Neuronal stem cell (in vitro differentiated cells): ENCODE results near the gene COG8.

Source experiments
- DNase-seq: peaks from one replicate; pipeline ENCODE4 v3.0.0-alpha.2; 2013; ENCODE audit warnings: low spot score
- H2AFZ ChIP-seq: one replicate; pipeline ENCODE4 v1.6.1; 2013; ENCODE audit warnings: mild to moderate bottlenecking, low read length, inconsistent platforms
- H2AK5ac ChIP-seq: 2 replicates; pipeline ENCODE4 v1.6.1; 2013; ENCODE audit warnings: low read depth, mild to moderate bottlenecking, inconsistent platforms, low read length, moderate library complexity, mixed read lengths
- H2BK120ac ChIP-seq: 2 replicates; pipeline ENCODE4 v1.6.1; 2013; ENCODE audit warnings: low read depth, mild to moderate bottlenecking, inconsistent platforms, low read length, moderate library complexity, mixed read lengths
- H2BK12ac ChIP-seq: one replicate; pipeline ENCODE4 v1.6.1; 2013; ENCODE audit warnings: low read length, inconsistent platforms
- H2BK15ac ChIP-seq: 2 replicates; pipeline ENCODE4 v1.6.1; 2013; ENCODE audit warnings: mild to moderate bottlenecking, low read length, inconsistent platforms, mixed read lengths
- H2BK5ac ChIP-seq: one replicate; pipeline ENCODE4 v1.6.1; 2013; ENCODE audit warnings: inconsistent platforms, mild to moderate bottlenecking, low read length, moderate library complexity
- H3K14ac ChIP-seq: one replicate; pipeline ENCODE4 v1.6.1; 2013; ENCODE audit warnings: low read length, inconsistent platforms
- H3K18ac ChIP-seq: 2 replicates; pipeline ENCODE4 v1.6.1; 2013; ENCODE audit warnings: low read length, inconsistent platforms
- H3K23ac ChIP-seq: 2 replicates; pipeline ENCODE4 v1.6.1; 2013; ENCODE audit warnings: low read depth, mild to moderate bottlenecking, mixed read lengths, low read length, inconsistent platforms; ENCODE audit not compliant: poor library complexity
- H3K27ac ChIP-seq: replicated peaks from 3 replicates; pipeline ENCODE4 v1.5.1; 2013; ENCODE audit warnings: low read length, inconsistent platforms
- H3K27me3 ChIP-seq, 3 experiments: 2 replicates each; pipeline ENCODE4 v1.6.1; 2013; ENCODE audit warnings: low read length in 3 of 3, mild to moderate bottlenecking in 2 of 3, inconsistent platforms in 1 of 3, low read depth in 1 of 3, mixed read lengths in 1 of 3, moderate library complexity in 1 of 3; ENCODE audit not compliant: control insufficient read depth in 3 of 3, insufficient read depth in 3 of 3
- H3K36me3 ChIP-seq, 2 donors: replicated peaks in 1 of 2; 2 replicates each; pipeline ENCODE4 v1.6.1; 2013; ENCODE audit warnings: low read length in 2 of 2; ENCODE audit not compliant: control insufficient read depth in 2 of 2, insufficient read depth in 2 of 2
- H3K4ac ChIP-seq: 2 replicates; pipeline ENCODE4 v1.6.1; 2013; ENCODE audit warnings: inconsistent platforms, mild to moderate bottlenecking, low read length, moderate library complexity
- H3K4me1 ChIP-seq, 2 donors: 1 replicate in 1 of 2; 2 replicates in 1 of 2; pipeline ENCODE4 v1.6.1; 2013; ENCODE audit warnings: low read length in 2 of 2, low read depth in 1 of 2; ENCODE audit not compliant: control insufficient read depth in 2 of 2, insufficient read depth in 1 of 2
- H3K4me2 ChIP-seq: one replicate; pipeline ENCODE4 v1.6.1; 2013; ENCODE audit warnings: mild to moderate bottlenecking, low read length, inconsistent platforms; ENCODE audit not compliant: insufficient read depth, poor library complexity, severe bottlenecking
- H3K4me3 ChIP-seq, 2 donors: 2 replicates each; pipeline ENCODE4 v1.5.1; 2013; ENCODE audit warnings: low read length in 2 of 2, mild to moderate bottlenecking in 2 of 2, inconsistent platforms in 1 of 2, moderate library complexity in 1 of 2
- H3K79me1 ChIP-seq: one replicate; pipeline ENCODE4 v1.6.1; 2013; ENCODE audit warnings: low read depth, mild to moderate bottlenecking, inconsistent platforms, low read length, moderate library complexity
- H3K9ac ChIP-seq: one replicate; pipeline ENCODE4 v1.6.1; 2013; ENCODE audit warnings: mild to moderate bottlenecking, low read depth, low read length, inconsistent platforms; ENCODE audit not compliant: poor library complexity
- H3K9me3 ChIP-seq, 2 donors: replicated peaks in 1 of 2; 2 replicates each; pipeline versions ENCODE3 to v1.6.1; 2013; ENCODE audit warnings: low read length in 2 of 2, mild to moderate bottlenecking in 2 of 2, inconsistent platforms in 1 of 2, low read depth in 1 of 2, mixed read lengths in 1 of 2, moderate library complexity in 1 of 2; ENCODE audit not compliant: control insufficient read depth in 2 of 2, insufficient read depth in 1 of 2
- H4K8ac ChIP-seq: one replicate; pipeline ENCODE4 v1.6.1; 2013; ENCODE audit warnings: low read depth, mild to moderate bottlenecking, inconsistent platforms, low read length, moderate library complexity
- H4K91ac ChIP-seq: one replicate; pipeline ENCODE4 v1.6.1; 2013; ENCODE audit warnings: low read length, low read depth, mild to moderate bottlenecking, inconsistent platforms; ENCODE audit not compliant: poor library complexity
- WGBS, 2 donors: extraction: QIAGEN DNeasy Blood & Tissue Kit; methylation state at CpG; one replicate each; pipeline ENCODE4 v1.1.7; 2013; ENCODE audit warnings: missing lambda C conversion rate in 2 of 2, mixed read lengths in 1 of 2; ENCODE audit not compliant: insufficient read length in 2 of 2, insufficient replicate concordance in 1 of 2; ENCODE audit errors: extremely low coverage in 2 of 2; 5-methylcytosine and 5-hydroxymethylcytosine counted together

The COG8 gene

GRCh38 chr16:69330286-69331109 is 8.9 kb downstream of the COG8 start, which contains the start of gene PDF:
PDF (minus strand) TSS chr16:69330588; CDS start chr16:69330570, 18 bp downstream.
- H3K36me3 ChIP-seq: peaks cover 55 to 90% of the 10 kb centered on the region in 2 donors
- peak within 1 kb of the TSS; percentile 85 to 92 for H3K4me3 ChIP-seq
- WGBS, 2 donors: no CpG with 5 or more reads among the region's 93 CpGs
- no peaks in the 10 kb centered on the region for H3K27me3 ChIP-seq
- no peaks in the 10 kb centered on the region for H3K9me3 ChIP-seq
- peak within 1 kb of the TSS; percentile 99 for H3K23ac ChIP-seq
- peak within 1 kb of the TSS; percentile 99 for H3K9ac ChIP-seq
- H2AK5ac ChIP-seq: peak within 1 kb of the TSS; percentile 87
- peak within 1 kb of the TSS; percentile 96 for H3K4me2 ChIP-seq
- peak within 1 kb of the TSS; percentile 89 for H3K27ac ChIP-seq
- no peak within 1 kb of the TSS for H2BK15ac ChIP-seq
- peaks cover 17% of the 10 kb centered on the region for H3K79me1 ChIP-seq
- H4K8ac ChIP-seq: peak within 1 kb of the TSS; percentile 53
- H3K18ac ChIP-seq: peak within 1 kb of the TSS; percentile 98
- no peak within 1 kb of the TSS for H4K91ac ChIP-seq
- H2AFZ ChIP-seq: peak within 1 kb of the TSS; percentile 96
- H2BK120ac ChIP-seq: peak within 1 kb of the TSS; percentile 65
- H2BK5ac ChIP-seq: peak within 1 kb of the TSS; percentile 87
- H3K4ac ChIP-seq: peak within 1 kb of the TSS; percentile 80
- H3K4me1 ChIP-seq: peaks cover 15 to 16% of the 10 kb centered on the region in 2 donors
- DNase-seq: peak; percentile 87
- H3K14ac ChIP-seq: peak within 1 kb of the TSS; percentile 98
- H2BK12ac ChIP-seq: peak within 1 kb of the TSS; percentile 89

- H3K36me3 ChIP-seq: peaks cover 51 to 89% of the 10 kb centered on the region in 2 donors
Observed at GRCh38 chr16:69329369-69330285, 9.7 kb downstream of the COG8 start.

GRCh38 chr16:69328854-69329316 is 10.5 kb downstream of the COG8 start:
- Histone ChIP-seq H3K18ac (no peak overlapping the region), H3K23ac (no peak overlapping the region), H4K8ac (no peak overlapping the region), H3K4me1 (peaks cover 15 to 16% of the 10 kb centered on the region in 2 donors), H4K91ac (no peak overlapping the region), H3K9ac (peak overlapping the region; percentile 68), H3K27ac (no peak overlapping the region), H3K14ac (no peak overlapping the region), H2BK5ac (no peak overlapping the region), H2BK15ac (no peak overlapping the region), H2AK5ac (no peak overlapping the region), H3K79me1 (peaks cover 23% of the 10 kb centered on the region), H3K4ac (no peak overlapping the region), H3K9me3 (no peaks in the 10 kb centered on the region), H3K4me2 (no peak overlapping the region), H2BK12ac (no peak overlapping the region), H3K27me3 (no peaks in the 10 kb centered on the region), H3K36me3 (peaks cover 51 to 89% of the 10 kb centered on the region in 2 donors), H3K4me3 (peak overlapping the region; percentile 85 to 92), H2BK120ac (no peak overlapping the region), H2AFZ (no peak overlapping the region)
- DNase-seq: no peak
- no CpG with 5 or more reads among the region's 10 CpGs for WGBS, 2 donors

More at GRCh38 chr16:69329369-69330285, 9.7 kb downstream of the COG8 start:
- no peaks in the 10 kb centered on the region for H3K27me3 ChIP-seq
- peak overlapping the region; percentile 87 for H2BK5ac ChIP-seq
- DNase-seq: no peak
- no peak overlapping the region for H4K91ac ChIP-seq
- no CpG with 5 or more reads among the region's 77 CpGs for WGBS, 2 donors
- H3K18ac ChIP-seq: peak overlapping the region; percentile 88
- H3K14ac ChIP-seq: peak overlapping the region; percentile 63
- no peak overlapping the region for H2BK120ac ChIP-seq
- H3K23ac ChIP-seq: peak overlapping the region; percentile 99
- peaks cover 15 to 16% of the 10 kb centered on the region in 2 donors for H3K4me1 ChIP-seq
- H2BK15ac ChIP-seq: no peak overlapping the region
- peak overlapping the region; percentile 89 for H2BK12ac ChIP-seq
- H3K9ac ChIP-seq: peak overlapping the region; percentile 99
- peak overlapping the region; percentile 71 for H3K4ac ChIP-seq
- H3K4me2 ChIP-seq: peak overlapping the region; percentile 96
- no peak overlapping the region for H3K27ac ChIP-seq
- peak overlapping the region; percentile 96 for H2AFZ ChIP-seq
- peak overlapping the region; percentile 30 for H4K8ac ChIP-seq
- H2AK5ac ChIP-seq: peak overlapping the region; percentile 87
- no peaks in the 10 kb centered on the region for H3K9me3 ChIP-seq
- H3K79me1 ChIP-seq: peaks cover 19% of the 10 kb centered on the region
- H3K4me3 ChIP-seq: peak overlapping the region; percentile 85 to 92
